ENCODE data around the gene IL18BP.

Gene IL18BP

DNA sequence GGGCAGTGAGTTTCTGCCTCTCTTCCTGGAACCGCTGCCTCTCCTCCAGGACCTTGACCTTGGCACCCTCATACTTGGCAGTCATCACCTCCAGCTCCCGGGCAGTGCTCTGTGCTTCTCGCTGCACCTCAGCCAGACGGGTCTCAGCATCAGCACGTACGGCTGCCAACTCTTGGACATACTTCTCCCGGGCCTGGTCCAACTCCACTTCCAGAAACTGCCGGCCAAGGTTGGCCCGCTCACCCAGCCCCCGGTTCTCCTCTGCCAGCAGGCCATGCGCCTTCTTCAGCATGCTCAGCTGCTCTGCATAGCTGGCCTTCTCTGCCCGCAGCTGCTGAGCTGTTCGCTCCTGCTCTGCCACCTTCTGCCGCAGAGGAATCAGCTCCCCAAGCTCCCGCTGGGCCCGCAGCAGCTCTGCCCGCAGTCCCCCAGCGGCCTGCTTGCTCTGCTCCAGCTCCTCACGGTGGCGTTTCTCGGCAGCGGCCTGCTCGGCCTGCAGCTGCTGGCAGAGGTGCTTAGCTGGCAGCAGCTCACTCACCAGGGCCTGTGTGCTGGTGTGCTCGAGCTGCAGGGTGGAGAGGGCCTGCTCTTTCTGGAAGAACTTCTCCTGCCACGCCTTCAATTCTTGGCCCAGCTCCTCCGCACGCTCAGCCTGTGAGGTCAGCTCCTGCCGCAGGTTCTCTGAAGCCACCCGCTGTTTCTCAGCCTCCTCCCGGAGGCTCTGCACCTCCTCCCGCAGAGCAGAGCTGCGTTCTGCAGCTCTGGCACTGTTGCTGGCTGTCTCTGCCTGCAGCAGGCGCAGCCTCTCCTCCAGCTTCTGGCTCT, 14.4 kb downstream of the IL18BP start:
- DNase-seq (ENCODE audit: low read depth) = peak; percentile 74

DNA sequence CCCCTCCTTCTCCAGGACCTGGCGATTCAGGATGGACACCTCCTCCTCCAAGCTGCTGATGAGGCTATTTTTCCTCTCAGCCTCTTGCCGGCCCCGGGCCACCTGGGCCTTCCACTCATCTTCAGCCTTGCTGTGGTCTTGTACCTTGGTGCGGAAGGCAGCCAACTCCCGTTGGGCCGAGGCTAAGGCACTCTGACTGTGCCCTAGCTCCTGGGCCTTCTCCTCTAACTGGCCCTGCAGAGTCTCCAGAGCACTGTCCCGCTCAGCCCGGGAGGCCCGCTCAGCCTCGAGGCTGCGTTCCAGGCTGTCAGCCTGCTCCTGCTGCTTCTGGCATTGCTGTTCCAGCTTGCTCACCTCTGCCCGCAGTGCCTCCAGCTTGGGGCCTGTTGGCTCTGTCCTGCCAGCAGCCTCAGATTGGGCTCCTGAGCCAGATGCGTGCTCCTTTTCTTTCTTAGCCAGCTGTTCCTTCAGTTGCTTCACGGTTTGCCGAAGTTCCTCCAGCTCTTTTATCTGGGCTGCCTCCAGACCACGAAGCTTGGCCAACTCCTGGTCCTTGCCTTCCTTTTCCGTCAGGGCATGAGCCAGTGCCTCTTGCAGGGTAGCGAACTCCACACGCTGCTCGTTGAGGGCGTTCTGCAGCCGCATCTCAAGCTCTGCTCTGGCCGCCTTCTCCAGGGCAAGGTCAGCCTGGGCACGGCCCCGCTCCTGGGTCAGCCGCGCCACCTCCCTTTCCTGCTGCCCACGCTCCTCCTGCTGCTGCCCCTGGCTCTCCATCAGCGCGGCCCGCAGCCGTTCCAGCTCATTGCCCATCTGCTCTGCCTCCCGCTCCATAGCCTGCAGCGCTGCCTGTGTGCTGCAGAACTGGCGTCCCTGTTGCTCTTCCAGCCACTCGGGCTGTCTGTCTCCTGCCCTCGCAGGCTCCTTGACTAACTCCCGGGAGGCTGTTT, 15.3 kb downstream of the IL18BP start:
- DNase-seq (ENCODE audit: low read depth) = peak; percentile 46

DNA sequence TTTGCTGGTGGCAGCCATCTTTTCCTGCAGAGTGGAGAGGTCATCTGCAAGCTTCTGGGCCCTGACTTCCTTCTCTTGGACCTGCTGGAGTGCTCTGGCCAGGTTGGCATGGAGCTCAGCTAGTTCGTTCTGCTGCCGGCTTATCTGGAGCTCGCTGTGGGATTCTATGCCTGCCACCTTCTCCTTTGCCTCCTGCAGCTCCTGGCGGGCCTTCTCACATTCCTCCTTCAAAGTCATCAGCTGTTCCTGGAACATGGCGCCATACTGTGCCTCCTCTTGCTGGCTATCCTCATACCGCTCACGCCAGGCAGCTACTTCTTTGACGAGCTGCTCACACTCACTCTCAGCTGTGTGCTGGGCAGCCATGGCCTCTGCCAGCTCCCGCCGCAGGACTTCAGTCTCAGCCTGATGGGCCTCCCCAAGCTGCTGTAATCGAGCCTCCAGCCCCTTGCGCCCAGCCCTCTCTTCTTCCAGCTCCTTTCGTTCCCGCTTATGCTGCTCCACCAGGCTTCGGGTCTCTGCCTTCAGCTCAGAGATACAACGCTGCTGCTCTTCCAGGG, 16.1 kb downstream of the IL18BP start:
- no peak for DNase-seq (ENCODE audit: low read depth)

DNA sequence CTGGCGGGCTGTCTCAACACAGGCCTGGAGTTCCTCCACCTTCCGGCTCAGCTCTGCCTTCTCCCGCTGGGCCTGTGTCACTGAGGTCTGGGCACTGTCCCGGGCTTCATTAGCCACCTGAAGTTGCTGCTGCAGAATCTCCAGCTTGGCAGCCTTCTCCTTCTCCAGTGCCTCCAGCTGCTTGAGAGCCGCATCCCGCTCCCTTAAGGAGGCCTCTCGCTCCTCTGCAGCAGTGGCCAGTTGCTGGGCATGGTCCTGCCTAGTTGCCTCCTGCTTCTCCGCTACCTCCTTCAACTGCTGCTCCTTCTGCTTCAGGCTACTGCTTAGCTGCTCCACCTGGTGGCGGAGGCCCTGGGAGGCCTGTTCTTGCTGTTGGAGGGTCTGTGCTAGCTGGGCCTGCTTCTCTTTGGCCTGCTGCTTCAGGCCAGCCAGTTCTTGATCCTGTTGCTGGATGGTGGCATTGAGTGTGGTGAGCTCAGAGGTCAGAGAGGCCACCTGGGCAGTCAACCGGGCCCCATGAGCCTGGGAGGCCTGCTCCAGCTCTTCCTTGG, 16.9 kb downstream of the IL18BP start:
- DNase-seq (ENCODE audit: low read depth) = peak; percentile 38

DNA sequence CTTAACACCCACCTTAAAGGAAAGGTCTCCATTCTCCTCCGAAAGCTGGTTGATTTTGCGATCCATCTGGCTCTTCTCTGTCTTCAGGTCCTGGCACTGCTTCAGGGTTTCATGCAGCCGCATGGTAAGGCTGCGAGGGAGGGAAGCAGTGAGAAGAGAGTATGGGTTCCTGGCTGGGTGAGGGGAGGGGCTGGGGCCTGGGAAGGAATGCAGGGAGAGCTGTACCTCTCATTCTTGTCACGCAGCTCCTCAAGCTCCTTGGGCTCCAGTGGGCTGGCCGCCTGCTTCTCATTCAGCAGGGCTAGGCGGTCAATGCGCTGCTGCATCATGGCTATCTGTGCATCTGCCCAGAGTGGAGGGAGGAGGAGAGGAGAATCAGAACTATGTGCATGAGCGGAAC, 19.5 kb downstream of the IL18BP start:
- DNase-seq (ENCODE audit: low read depth) = no peak

DNA sequence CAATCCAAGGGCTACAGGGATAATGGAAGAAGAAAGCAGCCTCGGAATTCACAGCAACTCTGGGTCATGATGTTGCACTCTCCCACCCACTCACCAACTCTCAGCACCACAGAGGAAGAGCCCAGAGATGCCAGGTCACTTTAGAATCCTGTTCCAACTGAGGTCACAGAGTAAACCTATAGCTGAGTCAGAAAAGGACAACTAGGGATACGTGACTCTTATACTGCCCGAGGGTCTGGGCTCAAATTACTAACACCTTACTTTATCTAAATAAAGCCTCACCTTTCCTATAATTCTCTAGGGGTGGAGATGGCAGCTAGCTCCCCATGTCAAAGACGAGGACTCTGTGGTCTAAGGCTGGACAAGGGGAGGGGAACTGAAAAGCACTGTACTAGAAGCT, 24.6 kb downstream of the IL18BP start:
- DNase-seq (ENCODE audit: low read depth) = no peak

DNA sequence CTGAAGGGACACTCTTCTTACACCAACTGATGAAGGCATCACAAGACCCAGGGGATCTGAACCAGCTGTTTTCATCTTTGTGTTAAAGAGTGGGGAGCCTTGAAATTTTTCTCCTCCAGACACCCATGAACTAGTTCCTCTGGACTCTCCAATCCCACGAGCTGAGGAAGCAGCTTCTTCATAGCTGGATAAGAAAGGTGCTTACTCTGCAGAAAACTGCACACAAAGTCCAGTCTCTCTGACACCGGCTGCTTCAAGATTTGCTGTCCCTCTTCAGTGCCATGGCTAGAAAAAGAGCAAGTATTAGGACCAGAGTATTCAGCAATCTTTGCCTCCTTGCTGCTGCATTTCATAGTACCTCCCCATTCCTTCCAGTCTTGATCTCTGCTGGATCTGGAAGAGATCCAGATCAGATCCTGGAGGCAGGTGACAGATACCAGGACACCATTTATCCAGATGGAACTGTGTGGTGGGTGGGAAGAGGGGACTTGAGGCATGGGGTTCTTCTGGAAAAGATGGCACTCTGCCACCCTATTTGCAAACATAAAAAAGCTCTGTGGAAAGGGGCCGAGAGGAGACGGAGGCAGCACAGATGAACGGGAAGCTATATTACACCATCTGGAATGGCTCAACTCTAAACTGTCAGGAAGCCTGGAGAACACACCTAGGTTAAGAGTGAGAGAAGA, 25.5 kb downstream of the IL18BP start:
- no peak for DNase-seq (ENCODE audit: low read depth)

DNA sequence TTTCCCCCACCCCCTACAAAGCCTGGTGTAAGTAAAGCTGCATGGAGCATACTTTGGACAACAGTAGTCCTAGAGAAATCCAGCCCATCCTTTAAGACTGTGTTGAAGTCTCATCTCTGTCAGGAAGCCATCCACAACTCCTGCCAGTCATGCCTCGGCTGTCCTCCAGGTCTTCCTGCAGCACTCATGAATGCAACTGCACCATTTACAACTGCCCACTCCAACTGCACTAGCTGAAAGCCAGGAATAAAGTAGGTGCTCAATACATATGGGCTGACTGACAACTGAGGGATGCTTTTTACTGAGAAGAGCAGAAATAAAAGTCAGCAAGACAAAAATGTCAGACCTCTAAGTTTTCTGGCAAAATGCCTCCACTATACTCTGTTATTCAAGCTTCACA, 27.4 kb downstream of the IL18BP start:
- DNase-seq (ENCODE audit: low read depth) = no peak

DNA sequence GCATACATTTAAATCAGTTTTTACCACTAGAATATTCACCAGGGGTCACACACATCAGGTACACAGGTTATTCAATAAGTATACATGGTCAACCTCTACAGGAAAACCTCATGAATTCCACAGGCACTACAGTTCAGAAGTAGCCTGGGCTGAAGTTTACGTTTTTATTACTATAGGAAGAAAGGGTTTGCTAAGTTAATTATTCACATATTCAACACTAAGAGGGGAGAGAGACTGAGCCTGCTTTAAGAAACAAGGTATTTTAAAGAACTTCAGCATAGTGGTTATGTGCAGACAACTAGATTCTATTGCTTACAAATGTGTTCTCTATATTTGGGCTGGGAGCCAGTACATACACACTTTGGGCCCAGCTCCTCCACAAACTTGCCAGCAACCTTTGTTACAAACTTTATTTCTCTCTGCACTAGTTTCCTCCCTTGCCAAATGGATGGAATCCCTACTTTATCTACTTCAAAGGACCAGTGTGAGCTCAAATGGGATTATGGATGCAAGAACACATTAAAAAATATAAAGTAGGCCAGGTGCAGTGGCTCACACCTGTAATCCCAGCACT, 31.9 kb downstream of the IL18BP start:
- DNase-seq (ENCODE audit: low read depth) = no peak

DNA sequence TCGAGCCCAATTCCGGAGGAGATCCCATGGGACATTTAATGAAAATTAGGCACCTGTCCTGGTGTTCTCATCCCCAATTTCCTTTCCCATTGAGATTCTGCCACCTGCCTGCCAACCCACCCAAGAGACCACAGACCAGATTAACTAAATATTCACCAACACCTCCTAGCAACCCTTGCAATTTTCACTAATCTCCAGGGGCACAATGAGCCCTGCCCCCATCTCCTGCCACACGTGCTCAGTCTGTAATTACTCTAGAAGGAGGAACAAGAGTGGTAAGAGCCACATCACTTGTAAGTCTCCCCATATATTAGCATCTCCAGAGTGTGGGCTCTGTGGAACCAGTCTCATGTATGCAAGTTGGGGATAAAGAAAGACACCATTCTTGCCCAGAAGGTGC, 38.0 kb downstream of the IL18BP start:
- DNase-seq (ENCODE audit: low read depth) = no peak

DNA sequence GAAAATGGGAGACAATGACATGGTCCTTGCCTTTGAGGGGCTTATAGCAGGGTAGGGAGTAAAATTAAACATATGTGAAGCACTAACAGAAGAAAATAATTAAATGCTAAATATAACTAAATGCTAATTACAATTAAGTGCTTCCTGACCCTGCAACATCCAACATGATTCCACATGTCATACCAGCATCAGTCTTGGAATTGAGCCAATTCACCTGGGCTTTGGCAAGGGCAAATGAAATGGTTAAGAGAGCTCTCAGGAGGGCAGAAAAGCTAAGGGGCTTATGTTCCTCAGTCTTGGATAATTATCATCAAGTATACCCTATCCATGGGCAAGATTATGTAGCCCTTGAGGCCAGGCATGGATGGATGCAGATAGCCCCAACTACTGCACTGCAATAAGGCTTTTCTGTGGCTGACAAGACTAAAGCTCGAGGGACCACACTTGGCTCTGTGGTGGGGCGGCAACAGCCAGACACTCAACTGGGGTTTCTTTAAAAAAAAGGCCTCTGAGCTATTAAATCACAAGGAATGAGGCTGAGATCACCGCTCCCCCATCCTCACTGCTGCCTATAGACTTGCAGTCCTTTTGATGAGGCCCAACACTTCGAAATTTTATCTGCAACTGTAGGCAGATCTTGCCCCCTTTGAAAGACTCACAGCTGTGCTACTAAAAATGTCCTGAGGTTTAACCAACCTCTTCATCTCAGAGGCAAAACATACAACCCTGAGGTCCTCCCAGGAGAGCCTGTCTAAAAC, 39.0 kb downstream of the IL18BP start:
- no peak for DNase-seq (ENCODE audit: low read depth)

DNA sequence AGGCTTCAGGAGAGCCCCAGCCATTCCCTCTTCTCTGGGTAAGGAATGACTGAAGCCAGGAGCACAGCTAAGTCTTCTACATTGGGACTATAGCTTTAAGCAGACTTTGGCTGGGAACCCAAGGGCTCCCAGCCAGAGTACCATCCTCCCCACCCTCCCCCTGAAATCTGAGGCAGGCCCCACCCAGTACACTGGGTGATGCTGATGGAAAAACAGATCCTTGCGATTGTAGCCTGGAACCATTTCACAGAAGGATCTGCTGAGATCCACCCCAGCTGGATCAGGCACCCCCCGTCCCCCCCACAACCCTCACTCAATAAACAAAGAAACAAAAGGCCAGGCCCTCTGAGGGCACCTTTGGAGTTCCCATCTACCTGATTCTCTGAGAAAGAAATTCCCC, 39.8 kb downstream of the IL18BP start:
- peak; percentile 63 for DNase-seq (ENCODE audit: low read depth)

DNA sequence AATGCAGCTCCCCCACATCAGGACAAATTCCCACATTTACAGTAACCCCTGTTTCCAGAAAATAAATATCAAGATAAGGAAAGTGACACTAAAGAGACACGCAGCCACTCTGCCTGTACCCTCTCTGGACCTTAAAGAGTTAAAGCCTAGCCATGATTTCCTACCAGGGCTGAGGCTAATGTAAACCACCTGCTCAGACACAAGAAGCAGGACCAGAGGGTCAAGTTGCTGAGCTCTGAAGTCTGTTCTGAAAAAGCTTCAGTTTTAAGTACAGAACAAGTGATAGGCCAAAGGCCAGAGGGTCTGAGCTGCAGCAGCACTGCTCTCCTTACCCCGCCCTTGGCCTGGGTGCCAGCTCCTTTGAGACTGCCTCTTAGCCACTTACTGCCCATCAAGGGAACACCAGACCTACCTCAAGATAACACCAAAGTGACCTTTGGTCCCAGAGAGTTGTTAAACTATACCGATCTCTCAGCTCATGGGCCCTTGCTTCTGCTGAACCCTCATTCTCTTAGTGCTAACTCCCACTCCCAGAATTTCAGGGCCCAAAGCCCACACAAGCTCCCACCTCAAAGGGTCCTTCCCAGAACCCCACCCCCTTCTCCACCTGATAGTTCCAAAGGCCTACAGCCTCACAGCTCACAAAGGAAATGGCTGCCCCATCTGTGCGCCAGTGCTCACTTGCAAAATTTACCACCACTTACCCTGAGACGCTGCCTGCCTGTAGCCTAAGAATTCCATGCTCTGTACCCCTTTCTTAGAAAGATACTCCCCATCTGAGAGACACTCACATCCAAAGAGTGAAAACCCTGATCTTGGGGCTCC, 40.5 kb downstream of the IL18BP start:
- no peak for DNase-seq (ENCODE audit: low read depth)

DNA sequence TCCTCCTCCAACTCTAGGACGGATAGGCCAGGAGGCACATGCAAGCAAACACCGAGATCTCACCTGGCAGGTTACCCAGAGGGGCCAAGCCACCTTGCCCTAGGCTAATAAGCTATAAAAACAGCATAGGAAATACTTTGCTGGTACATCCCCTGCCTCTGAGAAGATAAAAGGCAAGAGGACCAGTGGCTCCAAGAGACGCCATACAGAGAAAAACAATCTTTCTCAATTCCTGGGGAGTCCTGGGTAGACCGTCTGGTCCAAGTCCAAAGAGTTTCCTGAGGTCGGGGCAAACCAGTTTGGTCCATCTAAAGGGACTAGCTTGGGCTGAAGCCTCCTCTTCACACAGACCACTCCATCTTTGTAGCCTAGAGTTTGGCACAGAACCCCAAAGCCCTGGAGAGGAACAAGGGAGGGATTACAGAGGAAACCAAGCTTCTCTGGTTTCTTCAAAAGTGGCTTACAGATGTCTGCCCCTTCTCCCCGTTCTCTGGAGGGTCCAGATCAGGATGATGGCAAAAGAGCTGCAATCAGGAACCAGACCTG, 41.2 kb downstream of the IL18BP start:
- no peak for DNase-seq (ENCODE audit: low read depth)

DNA sequence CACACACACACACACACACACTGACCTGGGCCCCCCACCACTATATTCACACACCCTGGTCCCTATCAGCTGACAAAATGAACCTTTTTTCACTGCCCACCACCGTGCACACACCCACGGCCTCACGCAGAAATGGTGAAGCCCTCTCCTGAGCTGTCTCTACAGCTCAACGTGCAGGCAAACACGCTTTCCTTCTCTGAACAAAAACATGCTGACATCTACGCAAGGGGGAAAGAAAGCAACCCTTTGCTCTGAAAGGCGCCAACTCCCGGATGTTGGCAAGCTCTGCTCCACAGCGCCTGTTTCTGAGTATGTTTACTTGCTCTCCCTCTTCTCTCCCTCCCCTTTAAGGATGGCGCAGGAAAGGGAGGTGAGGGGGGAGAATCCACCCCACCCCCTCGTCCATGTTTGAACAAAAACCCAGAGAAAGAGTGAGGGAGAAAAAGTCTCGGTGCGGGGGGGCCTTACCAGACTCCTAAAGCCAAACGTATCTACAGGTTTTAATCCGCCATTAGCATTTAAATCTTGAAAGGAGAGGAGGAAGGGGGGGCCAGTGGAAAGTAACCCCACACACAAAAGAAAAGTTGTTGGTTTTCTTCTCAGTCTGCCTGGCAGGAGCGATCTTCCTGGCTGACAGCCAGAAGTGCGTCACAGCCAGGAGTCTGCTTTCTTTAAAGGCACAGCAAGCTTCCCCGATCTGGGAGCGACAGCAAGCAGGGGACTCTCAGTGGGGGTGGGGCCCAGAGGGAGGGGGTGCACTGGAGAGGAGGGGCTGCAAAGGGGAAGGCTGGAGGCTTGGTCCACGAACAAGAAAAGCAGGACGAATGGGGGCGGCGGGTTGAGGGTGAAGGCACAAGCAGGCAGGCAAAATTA, 42.0 kb downstream of the IL18BP start:
- peak; percentile 94 for DNase-seq (ENCODE audit: low read depth)

DNA sequence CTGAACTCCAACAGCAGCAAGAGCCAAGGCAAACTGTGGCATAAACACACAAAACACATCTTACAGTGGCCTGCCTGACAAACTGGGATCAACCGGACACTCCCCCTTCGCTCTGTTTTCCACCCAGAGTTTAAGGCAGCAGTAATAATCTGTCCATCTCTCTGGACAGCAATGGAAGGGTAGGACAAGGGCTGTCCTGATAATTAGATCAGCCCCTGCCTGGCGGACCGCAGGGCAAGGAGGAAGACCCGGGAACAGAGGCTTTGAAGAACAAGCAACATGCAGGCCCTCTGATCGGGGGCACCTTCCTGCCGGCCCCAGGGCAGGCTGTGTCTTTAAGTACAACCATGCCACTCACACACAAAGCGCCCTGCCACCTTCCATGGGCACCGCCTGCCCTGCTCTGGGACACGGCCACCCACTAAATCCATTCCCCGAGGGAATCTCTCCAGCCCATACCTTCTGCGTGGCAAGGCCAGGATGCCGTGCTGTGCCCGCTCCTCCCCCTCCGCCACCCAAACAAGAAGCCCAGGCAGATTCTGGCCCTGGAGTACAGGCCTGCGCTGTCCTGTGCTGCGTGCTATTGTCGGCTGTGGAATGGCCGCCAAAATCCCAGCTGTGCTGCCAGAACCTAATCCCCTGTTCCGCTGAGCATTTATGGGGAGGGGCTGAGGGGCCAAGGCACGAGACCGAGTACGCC, 42.8 kb downstream of the IL18BP start:
- DNase-seq (ENCODE audit: low read depth) = peak; percentile 77

DNA sequence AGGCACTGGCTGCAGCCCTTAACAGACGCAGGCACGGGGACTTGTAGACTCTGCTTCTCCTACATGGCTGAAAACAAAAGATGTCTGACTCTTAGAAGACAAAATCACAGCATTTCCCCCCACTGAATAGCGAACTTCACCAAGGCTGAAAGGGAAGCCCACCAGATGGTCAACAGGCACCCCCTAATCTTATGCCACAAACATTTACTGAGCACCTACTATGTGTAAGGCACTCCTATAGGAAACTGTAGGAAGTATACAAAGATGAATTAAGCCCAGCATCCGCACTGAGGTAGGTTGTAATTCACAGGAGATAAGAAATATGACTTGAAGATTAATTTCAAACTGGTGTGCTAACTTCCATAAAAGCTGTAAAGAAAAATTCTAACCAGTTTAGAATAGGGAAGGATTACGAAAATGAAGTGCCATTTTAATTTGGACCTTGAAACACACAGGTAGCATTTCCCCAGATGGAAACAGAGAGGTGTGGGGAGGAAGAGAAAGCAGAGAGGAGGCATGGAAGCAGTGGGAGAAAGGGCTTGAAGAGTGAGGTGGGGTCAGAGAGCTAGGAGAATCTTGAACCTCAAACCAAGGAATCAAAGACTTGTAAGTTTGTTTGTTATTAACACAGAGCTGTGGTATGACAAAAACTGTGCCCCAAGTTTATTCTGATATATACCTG, 43.5 kb downstream of the IL18BP start:
- DNase-seq (ENCODE audit: low read depth) = no peak

All from amniotic epithelial cell (primary cell).